WTC11 (cell line): Measurements from ENCODE around the gene IQGAP2.

Experiments used
- ARID4B ChIP-seq: sonication (generic); formaldehyde crosslinking; IDR thresholded peaks from 2 replicates; pipeline ENCODE4 v1.8.0; 2023; ENCODE audit warnings: missing genetic modification reagents, mild to moderate bottlenecking, borderline replicate concordance
- CTCF ChIP-seq: fragments of 200-600 bp; IDR thresholded peaks from 2 replicates; pipeline ENCODE4 v1.8.0; 2022; ENCODE audit warnings: antibody characterized with exemption
- E2F5 ChIP-seq: sonication (generic); formaldehyde crosslinking; IDR thresholded peaks from 2 replicates; pipeline ENCODE4 v1.8.1; 2022; ENCODE audit warnings: mild to moderate bottlenecking, moderate library complexity, missing genetic modification reagents
- JUN ChIP-seq: sonication (generic); formaldehyde crosslinking; IDR thresholded peaks from 2 replicates; pipeline ENCODE4 v1.8.0; 2023; ENCODE audit warnings: mild to moderate bottlenecking, missing genetic modification reagents
- MYBL2 ChIP-seq: sonication (generic); formaldehyde crosslinking; IDR thresholded peaks from 2 replicates; pipeline ENCODE4 v1.8.1; 2023; ENCODE audit warnings: mild to moderate bottlenecking, moderate library complexity, missing genetic modification reagents
- NFE2L1 ChIP-seq: sonication (generic); formaldehyde crosslinking; IDR thresholded peaks from 2 replicates; pipeline ENCODE4 v1.8.1; 2023; ENCODE audit warnings: missing genetic modification reagents
- NR2C2 ChIP-seq: sonication (generic); formaldehyde crosslinking; IDR thresholded peaks from 2 replicates; pipeline ENCODE4 v1.8.0; 2022; ENCODE audit warnings: mild to moderate bottlenecking, missing genetic modification reagents
- PREB ChIP-seq: sonication (generic); formaldehyde crosslinking; IDR thresholded peaks from 2 replicates; pipeline ENCODE4 v1.8.1; 2022; ENCODE audit warnings: mild to moderate bottlenecking, missing genetic modification reagents, moderate library complexity, borderline replicate concordance
- RORB ChIP-seq: fragments of 250-450 bp; sonication (Bioruptor Pico); IDR thresholded peaks from 2 replicates; pipeline ENCODE4 v1.9.0; 2021; ENCODE audit warnings: mild to moderate bottlenecking
- TEAD4 ChIP-seq: sonication (generic); formaldehyde crosslinking; IDR thresholded peaks from 2 replicates; pipeline ENCODE4 v1.8.0; 2022; ENCODE audit warnings: mild to moderate bottlenecking, missing genetic modification reagents
- USF1 ChIP-seq: sonication (generic); formaldehyde crosslinking; IDR thresholded peaks from 2 replicates; pipeline ENCODE4 v1.8.0; 2022; ENCODE audit warnings: mild to moderate bottlenecking, missing genetic modification reagents
- ZNF138 ChIP-seq: sonication (generic); formaldehyde crosslinking; conservative IDR thresholded peaks from 2 replicates; pipeline ENCODE4 v1.8.1; 2022; ENCODE audit warnings: mild to moderate bottlenecking, moderate library complexity, missing genetic modification reagents
- ZNF232 ChIP-seq: sonication (generic); formaldehyde crosslinking; IDR thresholded peaks from 2 replicates; pipeline ENCODE4 v1.8.0; 2022; ENCODE audit warnings: mild to moderate bottlenecking, missing genetic modification reagents
- ZNF317 ChIP-seq: sonication (generic); formaldehyde crosslinking; IDR thresholded peaks from 2 replicates; pipeline ENCODE4 v1.8.1; 2023; ENCODE audit warnings: low read depth, mild to moderate bottlenecking, moderate library complexity, missing genetic modification reagents, borderline replicate concordance

- TF ChIP-seq CTCF: no peak
- no peak for TF ChIP-seq RORB
- TF ChIP-seq ARID4B (CRISPR knock-in tag): no peak
- TF ChIP-seq ZNF317 (CRISPR knock-in tag): no peak
- no peak for TF ChIP-seq NR2C2 (CRISPR knock-in tag)
- TF ChIP-seq E2F5: no peak
- no peak for TF ChIP-seq TEAD4 (CRISPR knock-in tag)
- TF ChIP-seq NFE2L1 (CRISPR knock-in tag): no peak
- TF ChIP-seq ZNF138 (CRISPR knock-in tag): no peak
- no peak for TF ChIP-seq PREB (CRISPR knock-in tag)
- no peak for TF ChIP-seq JUN
- TF ChIP-seq ZNF232: no peak
- TF ChIP-seq USF1 (CRISPR knock-in tag): no peak
- TF ChIP-seq MYBL2: no peak
These were observed 339.5 kb downstream of the IQGAP2 start for GRCh38 chr5:76742583-76742982.
